Panc1 (cell line): Measurements from ENCODE around the gene MBD3. TPM values are rescaled to one million over a fixed set of nuclear protein-coding genes. Genes with fewer than 3 reads are reported as not detected.

Experiments used
- ATAC-seq: fragments of 200-7000 bp; cut with Tn5 transposase; 2 replicates; pipeline ENCODE4 v1.9.1; 2020; ENCODE audit warnings: mild to moderate bottlenecking, moderate library complexity
- BruUV-seq: library from RNA; stranded (reverse); fragments of 400-500 nt; replicated peaks from 2 replicates; lab custom pipeline; 2021; lab: Mats Ljungman, UMichigan
- CTCF ChIA-PET: fragments of 300-600 bp; sonication (Branson Sonifier 250); formaldehyde crosslinking; loops from one replicate; lab custom pipeline; 2022; ENCODE audit warnings: antibody characterized with exemption; lab: Charles Lee
- POLR2A ChIA-PET: fragments of 300-600 bp; sonication (Branson Sonifier 250); formaldehyde crosslinking; loops from one replicate; lab custom pipeline; 2022; ENCODE audit warnings: antibody characterized with exemption; lab: Charles Lee
- DNase-seq: peaks from one replicate; pipeline ENCODE4 v3.0.0-alpha.2; 2010; ENCODE audit warnings: low read depth, low spot score
- H3K27ac ChIP-seq: 2 replicates; pipeline ENCODE4 v1.5.1; 2011; ENCODE audit warnings: mild to moderate bottlenecking, low read length, inconsistent platforms
- H3K27me3 ChIP-seq: fragments of 200-500 bp; sonication (Bioruptor generic); 2 replicates; pipeline ENCODE4 v1.6.0; 2014; ENCODE audit warnings: low read length, inconsistent platforms; ENCODE audit not compliant: control insufficient read depth, insufficient read depth
- H3K36me3 ChIP-seq: fragments of 200-500 bp; sonication (Bioruptor generic); 2 replicates; pipeline ENCODE4 v1.5.1; 2014; ENCODE audit warnings: inconsistent platforms, mild to moderate bottlenecking, low read length, moderate library complexity; ENCODE audit not compliant: control insufficient read depth, insufficient read depth
- H3K4me1 ChIP-seq: 2 replicates; pipeline ENCODE4 v1.5.1; 2011; ENCODE audit warnings: inconsistent platforms, mild to moderate bottlenecking, low read length, moderate library complexity; ENCODE audit not compliant: control insufficient read depth, insufficient read depth
- H3K4me3 ChIP-seq, 2 experiments: 2 replicates each; pipeline ENCODE4 v1.5.1; 2011 to 2012; ENCODE audit warnings: low read depth in 2 of 2, low read length in 2 of 2, mild to moderate bottlenecking in 2 of 2, inconsistent platforms in 1 of 2, moderate library complexity in 1 of 2
- H3K9me3 ChIP-seq: fragments of 200-500 bp; sonication (Bioruptor generic); 2 replicates; pipeline ENCODE4 v1.5.1; 2014; ENCODE audit warnings: low read depth, mild to moderate bottlenecking, inconsistent platforms, low read length, moderate library complexity; ENCODE audit not compliant: control insufficient read depth, insufficient read depth
- POLR2AphosphoS5 ChIP-seq: IDR thresholded peaks from 2 replicates; pipeline ENCODE4 v1.6.1; 2012; ENCODE audit warnings: mild to moderate bottlenecking, low read depth, low read length, moderate library complexity
- SIN3A ChIP-seq: IDR thresholded peaks from 2 replicates; pipeline ENCODE4 v1.6.1; 2012; ENCODE audit warnings: low read depth, mild to moderate bottlenecking, low read length, moderate library complexity, borderline replicate concordance; ENCODE audit not compliant: insufficient read depth
- TCF7L2 ChIP-seq: IDR thresholded peaks from 2 replicates; pipeline ENCODE4 v1.6.1; 2011; ENCODE audit warnings: mild to moderate bottlenecking, low read depth, low read length, inconsistent platforms
- in situ Hi-C: cut with HindIII; loops from 2 replicates; pipeline ENCODE4 v1.10.0; 2016; ENCODE audit warnings: low sequenced_read_pairs, low pct_unique_long_range_greater_than_20kb
- intact Hi-C: fragments of 100-400 bp; cut with micrococcal nuclease; formaldehyde crosslinking; loops from one replicate; pipeline ENCODE4 v1.10.0; 2022; ENCODE audit not compliant: unreplicated experiment
- total RNA-seq: library from RNA; stranded (reverse); gene quantifications from one replicate; pipeline ENCODE4 v1.2.1, GENCODE V29; 2021; ENCODE audit not compliant: unreplicated experiment
- TF ChIP-seq, protein P1 (sequence below), 2 experiments: IDR thresholded peaks; 2 replicates each; pipeline ENCODE4 v1.6.1; 2011 to 2012; ENCODE audit warnings: low read depth in 2 of 2, control low read depth in 1 of 2, low read length in 1 of 2, mild to moderate bottlenecking in 1 of 2, moderate library complexity in 1 of 2; ENCODE audit not compliant: insufficient read depth in 1 of 2
- TF ChIP-seq, protein P2 (sequence below): fragments of 450-650 bp; IDR thresholded peaks from 2 replicates; pipeline ENCODE4 v1.5.1; 2017; ENCODE audit warnings: mild to moderate bottlenecking

Gene MBD3
- total RNA-seq, 1 experiment from 2014 or later = 139 TPM

DNA sequence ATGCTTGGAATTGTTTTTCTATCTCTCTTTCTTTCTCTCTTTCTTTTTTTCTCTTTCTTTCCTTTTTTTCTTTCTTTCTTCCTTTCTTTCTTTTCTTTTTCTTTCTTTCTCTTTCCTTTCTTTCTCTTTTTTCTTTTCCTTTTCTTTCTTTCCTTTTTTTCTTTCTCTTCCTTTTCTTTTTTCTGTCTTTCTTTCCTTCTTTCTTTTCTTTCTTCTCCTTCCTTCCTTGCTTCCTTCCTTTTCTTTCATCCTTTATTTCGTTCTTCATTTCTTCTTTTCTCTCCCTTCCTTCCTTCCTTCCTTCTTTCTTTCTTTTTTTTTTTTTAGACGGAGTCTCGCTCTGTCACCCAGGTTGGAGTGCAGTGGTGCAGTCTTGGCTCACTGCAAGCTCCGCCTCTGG lies 22.7 kb downstream of the MBD3 start:
- in situ Hi-C loops = no loop called here
- BruUV-seq = no TSS peak

DNA sequence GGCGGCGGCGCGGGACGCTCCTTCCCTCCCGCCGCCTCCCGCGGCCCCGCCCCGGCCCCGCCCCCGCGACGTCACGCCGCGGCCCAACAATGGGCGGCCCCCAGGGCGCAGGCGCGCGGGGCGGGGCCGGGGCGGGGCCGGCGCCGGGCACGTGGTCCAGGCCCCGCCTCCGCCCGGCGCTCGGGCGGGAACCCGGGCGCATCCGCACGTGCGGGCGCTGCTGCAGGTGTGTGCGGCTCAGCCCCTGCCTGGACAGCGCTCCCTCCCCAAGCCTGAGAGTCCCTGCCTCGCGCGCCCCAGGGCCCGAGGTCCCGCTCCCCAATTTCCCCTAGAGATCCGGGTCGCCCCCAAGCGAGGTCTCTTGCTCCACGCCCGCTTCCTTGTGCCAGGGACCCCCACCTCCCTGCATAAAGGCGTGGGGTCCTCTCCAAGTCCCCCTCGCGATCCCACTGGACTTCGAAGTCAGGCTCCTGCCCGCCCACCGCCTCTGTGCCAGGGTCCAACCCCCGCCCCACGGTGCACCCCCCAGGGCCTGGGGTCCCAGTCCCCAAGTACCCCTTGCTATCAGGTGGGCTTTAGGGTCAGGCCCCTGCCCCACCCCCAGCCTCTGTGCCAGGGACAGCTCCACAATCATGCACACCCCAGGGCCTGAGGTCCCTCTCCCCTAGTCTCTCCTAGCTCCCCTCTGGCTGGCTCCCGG lies 24.2 kb downstream of the MBD3 start, which contains the start of gene MEX3D:
Gene MEX3D (minus strand): TSS at position 6 of the 700 bp plus-strand sequence. CDS start 267 bp downstream, outside the sequence.
- ChIA-PET CTCF (interaction anchor here (0.6 kb wide), 1 partner anchor 291 kb away, joined by 5 read pairs; no protein-coding TSS in a partner anchor), POLR2A (no interaction called here)
- H3K27me3 ChIP-seq = no peaks in the 10 kb centered on the region
- no peaks in the 10 kb centered on the region; the same call in 1 of the 2 replicates for H3K4me1 ChIP-seq
- no peak within 1 kb of the TSS for H3K27ac ChIP-seq
- no TSS peak for BruUV-seq
- H3K4me3 ChIP-seq = peak within 1 kb of the TSS; percentile 59 to 63
- in situ Hi-C loops (no loop called here), intact Hi-C loops (no loop called here)
- TF ChIP-seq POLR2AphosphoS5 = no peak
- TF ChIP-seq, protein P1, sequence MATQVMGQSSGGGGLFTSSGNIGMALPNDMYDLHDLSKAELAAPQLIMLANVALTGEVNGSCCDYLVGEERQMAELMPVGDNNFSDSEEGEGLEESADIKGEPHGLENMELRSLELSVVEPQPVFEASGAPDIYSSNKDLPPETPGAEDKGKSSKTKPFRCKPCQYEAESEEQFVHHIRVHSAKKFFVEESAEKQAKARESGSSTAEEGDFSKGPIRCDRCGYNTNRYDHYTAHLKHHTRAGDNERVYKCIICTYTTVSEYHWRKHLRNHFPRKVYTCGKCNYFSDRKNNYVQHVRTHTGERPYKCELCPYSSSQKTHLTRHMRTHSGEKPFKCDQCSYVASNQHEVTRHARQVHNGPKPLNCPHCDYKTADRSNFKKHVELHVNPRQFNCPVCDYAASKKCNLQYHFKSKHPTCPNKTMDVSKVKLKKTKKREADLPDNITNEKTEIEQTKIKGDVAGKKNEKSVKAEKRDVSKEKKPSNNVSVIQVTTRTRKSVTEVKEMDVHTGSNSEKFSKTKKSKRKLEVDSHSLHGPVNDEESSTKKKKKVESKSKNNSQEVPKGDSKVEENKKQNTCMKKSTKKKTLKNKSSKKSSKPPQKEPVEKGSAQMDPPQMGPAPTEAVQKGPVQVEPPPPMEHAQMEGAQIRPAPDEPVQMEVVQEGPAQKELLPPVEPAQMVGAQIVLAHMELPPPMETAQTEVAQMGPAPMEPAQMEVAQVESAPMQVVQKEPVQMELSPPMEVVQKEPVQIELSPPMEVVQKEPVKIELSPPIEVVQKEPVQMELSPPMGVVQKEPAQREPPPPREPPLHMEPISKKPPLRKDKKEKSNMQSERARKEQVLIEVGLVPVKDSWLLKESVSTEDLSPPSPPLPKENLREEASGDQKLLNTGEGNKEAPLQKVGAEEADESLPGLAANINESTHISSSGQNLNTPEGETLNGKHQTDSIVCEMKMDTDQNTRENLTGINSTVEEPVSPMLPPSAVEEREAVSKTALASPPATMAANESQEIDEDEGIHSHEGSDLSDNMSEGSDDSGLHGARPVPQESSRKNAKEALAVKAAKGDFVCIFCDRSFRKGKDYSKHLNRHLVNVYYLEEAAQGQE (IDR thresholded peaks at IDR 0.05; ENCODE audit: insufficient read depth in 1 of 2, low read depth in 2 of 2, low read length in 1 of 2) = no peak
- no peak for TF ChIP-seq TCF7L2
- TF ChIP-seq, protein P2, sequence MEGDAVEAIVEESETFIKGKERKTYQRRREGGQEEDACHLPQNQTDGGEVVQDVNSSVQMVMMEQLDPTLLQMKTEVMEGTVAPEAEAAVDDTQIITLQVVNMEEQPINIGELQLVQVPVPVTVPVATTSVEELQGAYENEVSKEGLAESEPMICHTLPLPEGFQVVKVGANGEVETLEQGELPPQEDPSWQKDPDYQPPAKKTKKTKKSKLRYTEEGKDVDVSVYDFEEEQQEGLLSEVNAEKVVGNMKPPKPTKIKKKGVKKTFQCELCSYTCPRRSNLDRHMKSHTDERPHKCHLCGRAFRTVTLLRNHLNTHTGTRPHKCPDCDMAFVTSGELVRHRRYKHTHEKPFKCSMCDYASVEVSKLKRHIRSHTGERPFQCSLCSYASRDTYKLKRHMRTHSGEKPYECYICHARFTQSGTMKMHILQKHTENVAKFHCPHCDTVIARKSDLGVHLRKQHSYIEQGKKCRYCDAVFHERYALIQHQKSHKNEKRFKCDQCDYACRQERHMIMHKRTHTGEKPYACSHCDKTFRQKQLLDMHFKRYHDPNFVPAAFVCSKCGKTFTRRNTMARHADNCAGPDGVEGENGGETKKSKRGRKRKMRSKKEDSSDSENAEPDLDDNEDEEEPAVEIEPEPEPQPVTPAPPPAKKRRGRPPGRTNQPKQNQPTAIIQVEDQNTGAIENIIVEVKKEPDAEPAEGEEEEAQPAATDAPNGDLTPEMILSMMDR = no peak
- no peak for TF ChIP-seq SIN3A
- no peaks in the 10 kb centered on the region for H3K9me3 ChIP-seq
- ATAC-seq (peak; percentile 82), DNase-seq (no peak)
- no peaks in the 10 kb centered on the region; the same call in 1 of the 2 replicates for H3K36me3 ChIP-seq

More for the DNA sequence above, 22.7 kb downstream of the MBD3 start:
- no peak overlapping the region for H3K4me3 ChIP-seq
- no peak overlapping the region for H3K27ac ChIP-seq
- ChIA-PET CTCF (no interaction called here), POLR2A (no interaction called here)
- H3K36me3 ChIP-seq = no peaks in the 10 kb centered on the region; the same call in 1 of the 2 replicates
- intact Hi-C loops = no loop called here
- TF ChIP-seq POLR2AphosphoS5 (no peak), TCF7L2 (no peak), SIN3A (no peak)
- TF ChIP-seq, protein P2 = no peak
- TF ChIP-seq, protein P1 (IDR thresholded peaks at IDR 0.05; ENCODE audit: insufficient read depth in 1 of 2, low read depth in 2 of 2, low read length in 1 of 2) = no peak
- H3K4me1 ChIP-seq = no peaks in the 10 kb centered on the region; the same call in 1 of the 2 replicates
- H3K27me3 ChIP-seq = no peaks in the 10 kb centered on the region
- H3K9me3 ChIP-seq = no peaks in the 10 kb centered on the region
- ATAC-seq = no peak
- DNase-seq = no peak
